ENCODE measurements around the gene OPHN1.

The OPHN1 gene

GRCh38 chrX:68461093-68461492, 27.8 kb upstream of the OPHN1 start:
- H3K4me3 ChIP-seq (ENCODE audit: low read depth, low read length), result no peak overlapping the region
- TF ChIP-seq, protein P1, sequence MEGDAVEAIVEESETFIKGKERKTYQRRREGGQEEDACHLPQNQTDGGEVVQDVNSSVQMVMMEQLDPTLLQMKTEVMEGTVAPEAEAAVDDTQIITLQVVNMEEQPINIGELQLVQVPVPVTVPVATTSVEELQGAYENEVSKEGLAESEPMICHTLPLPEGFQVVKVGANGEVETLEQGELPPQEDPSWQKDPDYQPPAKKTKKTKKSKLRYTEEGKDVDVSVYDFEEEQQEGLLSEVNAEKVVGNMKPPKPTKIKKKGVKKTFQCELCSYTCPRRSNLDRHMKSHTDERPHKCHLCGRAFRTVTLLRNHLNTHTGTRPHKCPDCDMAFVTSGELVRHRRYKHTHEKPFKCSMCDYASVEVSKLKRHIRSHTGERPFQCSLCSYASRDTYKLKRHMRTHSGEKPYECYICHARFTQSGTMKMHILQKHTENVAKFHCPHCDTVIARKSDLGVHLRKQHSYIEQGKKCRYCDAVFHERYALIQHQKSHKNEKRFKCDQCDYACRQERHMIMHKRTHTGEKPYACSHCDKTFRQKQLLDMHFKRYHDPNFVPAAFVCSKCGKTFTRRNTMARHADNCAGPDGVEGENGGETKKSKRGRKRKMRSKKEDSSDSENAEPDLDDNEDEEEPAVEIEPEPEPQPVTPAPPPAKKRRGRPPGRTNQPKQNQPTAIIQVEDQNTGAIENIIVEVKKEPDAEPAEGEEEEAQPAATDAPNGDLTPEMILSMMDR (IDR thresholded peaks at IDR 0.05; ENCODE audit: control insufficient read depth, extremely low read depth, insufficient read depth), result no peak
- no peak for DNase-seq (ENCODE audit: low read depth)

DNA sequence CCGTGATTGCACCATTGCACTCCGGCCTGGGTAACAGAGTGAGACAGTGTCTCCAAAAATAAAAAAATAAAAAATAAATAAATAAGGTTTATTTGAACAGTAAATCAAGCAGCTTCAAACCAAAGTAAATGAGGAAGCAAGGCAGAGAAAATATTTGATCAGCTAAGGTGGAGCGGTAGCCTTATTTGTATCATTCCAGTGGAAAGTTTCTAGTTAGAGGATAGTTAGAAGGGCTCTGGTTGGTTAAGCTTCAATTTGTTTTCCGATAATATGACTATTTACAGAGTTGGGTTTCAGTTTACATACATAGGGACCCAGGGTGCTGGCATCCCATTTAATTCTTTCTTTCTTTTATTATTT, 21.8 kb upstream of the OPHN1 start:
- DNase-seq (ENCODE audit: low read depth), result peak; percentile 85
- TF ChIP-seq, protein P1 (IDR thresholded peaks at IDR 0.05; ENCODE audit: control insufficient read depth, extremely low read depth, insufficient read depth), result no peak
- no peak overlapping the region for H3K4me3 ChIP-seq (ENCODE audit: low read depth, low read length)

- H3K4me3 ChIP-seq (ENCODE audit: low read depth, low read length), result peak overlapping the region; percentile 23
- DNase-seq (ENCODE audit: low read depth), result peak; percentile 70
- TF ChIP-seq, protein P1 (IDR thresholded peaks at IDR 0.05; ENCODE audit: control insufficient read depth, extremely low read depth, insufficient read depth), result no peak
Observed at GRCh38 chrX:68454476-68455150, 21.3 kb upstream of the OPHN1 start.

GRCh38 chrX:68451720-68452119, 18.4 kb upstream of the OPHN1 start:
- no peak overlapping the region for H3K4me3 ChIP-seq (ENCODE audit: low read depth, low read length)
- no peak for DNase-seq (ENCODE audit: low read depth)
- TF ChIP-seq, protein P1 (IDR thresholded peaks at IDR 0.05; ENCODE audit: control insufficient read depth, extremely low read depth, insufficient read depth), result no peak

DNA sequence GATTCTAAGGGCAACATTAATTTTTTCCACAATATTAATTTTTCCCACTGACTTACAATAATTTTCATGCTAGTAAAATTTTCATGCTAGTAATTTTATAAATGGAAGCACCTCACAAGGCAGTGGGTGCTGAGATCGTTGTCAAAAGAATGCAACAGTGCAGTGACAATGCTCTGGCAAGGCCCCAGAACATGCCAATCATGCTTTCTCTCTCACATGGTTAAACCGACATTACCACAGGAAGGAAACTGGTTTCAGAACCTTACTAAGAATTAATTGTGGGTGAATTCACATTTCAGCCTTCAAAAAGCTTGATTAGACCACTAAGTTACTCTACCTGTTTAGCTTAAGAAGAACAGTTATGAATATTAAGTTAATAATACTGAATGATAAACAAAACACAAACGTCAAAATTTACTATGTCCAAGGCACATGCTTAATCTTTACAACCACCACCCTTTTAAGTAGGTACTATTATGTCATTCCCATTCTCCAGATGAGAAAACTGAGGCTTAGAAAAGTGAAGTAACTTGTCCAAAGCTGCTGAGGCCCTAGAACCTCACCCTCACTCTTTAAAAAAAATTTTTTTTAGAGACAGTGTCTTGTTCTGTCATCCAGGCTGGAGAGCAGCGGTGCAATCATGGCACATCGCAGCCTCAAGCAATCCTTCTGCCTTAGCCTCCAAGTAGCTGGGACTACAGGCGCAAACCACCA, 10.0 kb upstream of the OPHN1 start:
- DNase-seq (ENCODE audit: low read depth), result no peak
- TF ChIP-seq, protein P1 (IDR thresholded peaks at IDR 0.05; ENCODE audit: control insufficient read depth, extremely low read depth, insufficient read depth), result no peak

GRCh38 chrX:68440940-68441339, 7.6 kb upstream of the OPHN1 start:
- TF ChIP-seq, protein P1 (IDR thresholded peaks at IDR 0.05; ENCODE audit: control insufficient read depth, extremely low read depth, insufficient read depth), result no peak
- H3K4me3 ChIP-seq (ENCODE audit: low read depth, low read length), result no peak overlapping the region
- DNase-seq (ENCODE audit: low read depth), result no peak

More for the DNA sequence above, 10.0 kb upstream of the OPHN1 start:
- H3K4me3 ChIP-seq (ENCODE audit: low read depth, low read length), result no peak overlapping the region
